PC-9 (cell line): Measurements from ENCODE around the gene CD180.

ENCODE experiments used
- EZH2 ChIP-seq: fragments of 200-600 bp; sonication (generic); IDR thresholded peaks from 2 replicates; pipeline ENCODE4 v1.8.0; 2017; ENCODE audit warnings: antibody characterized with exemption, low read depth
- TF ChIP-seq, protein P1 (sequence below): fragments of 200-600 bp; sonication (generic); conservative IDR thresholded peaks from 2 replicates; pipeline ENCODE4 v1.6.1; 2017; ENCODE audit warnings: mixed run types, antibody characterized with exemption, mild to moderate bottlenecking, moderate library complexity

DNA sequence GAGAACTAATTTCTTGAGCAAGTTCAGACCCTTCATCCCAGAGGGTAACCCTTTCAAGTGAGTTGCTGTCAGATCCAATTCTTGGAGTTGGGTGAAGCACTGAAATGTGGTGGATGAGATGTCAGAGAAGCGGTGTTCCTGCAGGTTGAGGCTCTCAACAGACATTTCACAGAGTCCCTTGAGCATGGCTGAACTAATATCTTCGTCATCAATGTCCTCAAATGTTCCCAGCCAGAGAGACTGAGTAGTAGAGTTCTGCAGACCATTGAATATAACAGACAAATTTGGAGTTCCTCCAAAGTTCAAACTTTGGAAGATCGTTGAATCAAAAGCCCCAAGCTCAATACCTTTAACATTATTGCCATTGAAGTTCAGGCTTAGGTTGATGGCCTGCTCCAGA is 12.7 kb downstream of the CD180 start:
- TF ChIP-seq, protein P1, sequence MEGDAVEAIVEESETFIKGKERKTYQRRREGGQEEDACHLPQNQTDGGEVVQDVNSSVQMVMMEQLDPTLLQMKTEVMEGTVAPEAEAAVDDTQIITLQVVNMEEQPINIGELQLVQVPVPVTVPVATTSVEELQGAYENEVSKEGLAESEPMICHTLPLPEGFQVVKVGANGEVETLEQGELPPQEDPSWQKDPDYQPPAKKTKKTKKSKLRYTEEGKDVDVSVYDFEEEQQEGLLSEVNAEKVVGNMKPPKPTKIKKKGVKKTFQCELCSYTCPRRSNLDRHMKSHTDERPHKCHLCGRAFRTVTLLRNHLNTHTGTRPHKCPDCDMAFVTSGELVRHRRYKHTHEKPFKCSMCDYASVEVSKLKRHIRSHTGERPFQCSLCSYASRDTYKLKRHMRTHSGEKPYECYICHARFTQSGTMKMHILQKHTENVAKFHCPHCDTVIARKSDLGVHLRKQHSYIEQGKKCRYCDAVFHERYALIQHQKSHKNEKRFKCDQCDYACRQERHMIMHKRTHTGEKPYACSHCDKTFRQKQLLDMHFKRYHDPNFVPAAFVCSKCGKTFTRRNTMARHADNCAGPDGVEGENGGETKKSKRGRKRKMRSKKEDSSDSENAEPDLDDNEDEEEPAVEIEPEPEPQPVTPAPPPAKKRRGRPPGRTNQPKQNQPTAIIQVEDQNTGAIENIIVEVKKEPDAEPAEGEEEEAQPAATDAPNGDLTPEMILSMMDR = no peak
- TF ChIP-seq EZH2 = no peak
